ENCODE results near the gene ACTL10. TPM values are rescaled to one million over a fixed set of nuclear protein-coding genes. Genes with fewer than 3 reads are reported as not detected.

Gene ACTL10
- polyA plus RNA-seq, 1 experiment, result 0.67 TPM

DNA sequence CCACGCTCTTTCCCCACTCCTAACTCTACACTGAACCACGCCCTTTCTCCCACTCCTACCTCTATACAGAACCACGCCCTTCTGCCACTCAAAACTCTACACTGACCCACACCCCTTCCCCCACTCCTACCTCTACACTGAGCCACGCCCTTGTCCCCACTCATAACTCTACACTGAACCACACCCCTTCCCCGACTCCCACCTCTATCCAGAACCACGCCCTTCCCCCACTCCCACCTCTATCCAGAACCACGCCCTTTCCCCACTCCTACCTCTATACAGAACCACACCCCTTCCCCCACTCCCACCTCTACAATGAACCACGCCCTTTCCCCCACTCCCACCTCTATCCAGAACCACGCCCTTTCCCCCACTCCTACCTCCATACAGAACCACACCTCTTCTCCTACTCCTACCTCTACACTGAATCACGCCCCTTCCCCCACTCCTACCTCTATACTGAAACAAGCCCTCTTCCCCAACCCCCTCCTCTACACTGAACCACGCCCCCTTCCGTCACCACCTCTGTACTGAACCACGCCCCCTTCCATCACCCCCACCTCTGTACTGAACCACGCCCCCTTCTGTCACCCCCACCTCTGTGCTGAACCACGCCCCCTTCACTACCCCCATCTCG lies 43.3 kb downstream of the ACTL10 start:
- POLR2A ChIA-PET, result no interaction called here

DNA sequence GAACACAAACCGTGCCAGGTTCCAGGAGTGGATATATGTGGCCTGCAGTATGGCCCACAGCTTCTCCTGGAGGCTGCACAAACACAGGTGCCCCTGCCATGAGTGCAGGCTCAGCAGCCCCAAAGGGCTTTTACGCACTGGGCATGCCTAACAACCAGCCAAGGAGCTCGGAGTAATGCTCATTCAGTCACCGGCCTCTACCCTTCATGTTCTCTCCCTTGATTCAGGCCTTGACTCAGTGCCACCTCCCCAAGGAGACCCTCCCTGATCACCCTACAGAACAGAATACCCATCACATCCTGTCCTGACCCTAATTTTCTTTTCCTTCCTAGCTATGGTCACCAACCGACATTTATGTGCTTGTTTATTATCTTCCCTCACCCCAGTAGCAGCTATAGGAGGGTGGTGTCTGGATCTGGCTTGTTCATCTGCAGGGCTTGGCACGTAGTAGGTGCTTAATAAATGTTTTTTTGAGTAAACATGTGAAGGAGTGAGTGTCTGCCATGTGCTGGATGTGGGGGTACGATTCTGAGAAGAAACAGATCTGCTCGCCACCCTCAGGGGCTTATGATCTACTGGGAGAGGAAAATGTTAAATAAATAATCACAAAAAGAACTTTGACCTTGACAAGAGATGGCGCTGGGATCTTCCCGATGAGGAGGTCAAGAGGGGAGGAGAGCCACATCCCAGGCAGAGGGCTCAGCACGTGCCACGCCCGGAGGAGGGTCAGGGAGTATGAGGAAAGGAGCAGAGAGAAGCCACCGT lies 44.1 kb downstream of the ACTL10 start:
- CTCF ChIA-PET, result interaction anchor here (0.6 kb wide), 1 partner anchor 97 kb away, joined by 4 read pairs; no protein-coding TSS in a partner anchor
- TF ChIP-seq, protein P1, sequence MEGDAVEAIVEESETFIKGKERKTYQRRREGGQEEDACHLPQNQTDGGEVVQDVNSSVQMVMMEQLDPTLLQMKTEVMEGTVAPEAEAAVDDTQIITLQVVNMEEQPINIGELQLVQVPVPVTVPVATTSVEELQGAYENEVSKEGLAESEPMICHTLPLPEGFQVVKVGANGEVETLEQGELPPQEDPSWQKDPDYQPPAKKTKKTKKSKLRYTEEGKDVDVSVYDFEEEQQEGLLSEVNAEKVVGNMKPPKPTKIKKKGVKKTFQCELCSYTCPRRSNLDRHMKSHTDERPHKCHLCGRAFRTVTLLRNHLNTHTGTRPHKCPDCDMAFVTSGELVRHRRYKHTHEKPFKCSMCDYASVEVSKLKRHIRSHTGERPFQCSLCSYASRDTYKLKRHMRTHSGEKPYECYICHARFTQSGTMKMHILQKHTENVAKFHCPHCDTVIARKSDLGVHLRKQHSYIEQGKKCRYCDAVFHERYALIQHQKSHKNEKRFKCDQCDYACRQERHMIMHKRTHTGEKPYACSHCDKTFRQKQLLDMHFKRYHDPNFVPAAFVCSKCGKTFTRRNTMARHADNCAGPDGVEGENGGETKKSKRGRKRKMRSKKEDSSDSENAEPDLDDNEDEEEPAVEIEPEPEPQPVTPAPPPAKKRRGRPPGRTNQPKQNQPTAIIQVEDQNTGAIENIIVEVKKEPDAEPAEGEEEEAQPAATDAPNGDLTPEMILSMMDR (IDR thresholded peaks at IDR 0.05; ENCODE audit: insufficient read depth, low read depth, low read length), result no peak
- Histone ChIP-seq H3K36me3 (ENCODE audit: control insufficient read depth, insufficient read depth, low read length) (peaks cover 5% of the 10 kb centered on the region), H3K4me3 (ENCODE audit: low read depth, low read length) (no peak overlapping the region), H3K27me3 (ENCODE audit: control insufficient read depth, insufficient read depth, low read length) (no peaks in the 10 kb centered on the region)
- DNase-seq (ENCODE audit: low read depth), result no peak
- POLR2A ChIA-PET, result no interaction called here

More for the DNA sequence above, 43.3 kb downstream of the ACTL10 start:
- CTCF ChIA-PET, result interaction anchor here (0.6 kb wide), 1 partner anchor 98 kb away, joined by 4 read pairs; no protein-coding TSS in a partner anchor
- Histone ChIP-seq H3K27me3 (ENCODE audit: control insufficient read depth, insufficient read depth, low read length) (no peaks in the 10 kb centered on the region), H3K36me3 (ENCODE audit: control insufficient read depth, insufficient read depth, low read length) (peaks cover 5% of the 10 kb centered on the region), H3K4me3 (ENCODE audit: low read depth, low read length) (no peak overlapping the region)
- no peak for DNase-seq (ENCODE audit: low read depth)
- TF ChIP-seq, protein P1 (IDR thresholded peaks at IDR 0.05; ENCODE audit: insufficient read depth, low read depth, low read length), result no peak

- ChIA-PET CTCF (no interaction called here), POLR2A (no interaction called here)
- TF ChIP-seq, protein P1 (IDR thresholded peaks at IDR 0.05; ENCODE audit: insufficient read depth, low read depth, low read length), result no peak
These were observed 44.6 kb downstream of the ACTL10 start for GRCh38 chr20:33711446-33711738.

DNA sequence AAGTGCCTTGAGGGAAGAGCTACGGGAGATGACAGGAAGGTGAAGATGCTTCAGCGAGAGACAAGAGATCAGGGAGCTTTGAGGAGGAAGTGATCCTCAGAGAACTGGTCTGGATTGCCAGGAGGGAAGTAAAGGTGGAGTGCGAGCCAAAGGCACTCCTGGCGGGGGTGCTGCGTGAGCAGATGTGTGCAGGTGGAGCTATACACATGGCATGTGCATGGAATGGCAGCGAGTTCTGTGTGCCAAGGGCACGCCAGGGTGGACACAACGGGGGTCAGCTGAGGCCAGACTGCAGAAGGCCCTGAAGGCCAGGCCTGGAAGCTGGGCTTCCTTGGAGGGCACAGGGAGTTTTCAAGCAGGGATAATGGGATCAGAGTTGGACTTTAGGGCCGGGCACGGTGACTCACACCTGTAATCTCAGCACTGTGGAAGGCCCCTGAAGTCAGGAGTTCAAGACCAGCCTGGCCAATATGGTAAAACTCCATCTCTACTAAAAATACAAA lies 47.2 kb downstream of the ACTL10 start:
- H3K27me3 ChIP-seq (ENCODE audit: control insufficient read depth, insufficient read depth, low read length), result no peaks in the 10 kb centered on the region
- H3K4me3 ChIP-seq (ENCODE audit: low read depth, low read length), result no peak overlapping the region
- ChIA-PET POLR2A (no interaction called here), CTCF (no interaction called here)
- DNase-seq (ENCODE audit: low read depth), result no peak
- TF ChIP-seq, protein P1 (IDR thresholded peaks at IDR 0.05; ENCODE audit: insufficient read depth, low read depth, low read length), result no peak
- peaks cover 4% of the 10 kb centered on the region for H3K36me3 ChIP-seq (ENCODE audit: control insufficient read depth, insufficient read depth, low read length)

More at GRCh38 chr20:33711446-33711738, 44.6 kb downstream of the ACTL10 start:
- peaks cover 5% of the 10 kb centered on the region for H3K36me3 ChIP-seq (ENCODE audit: control insufficient read depth, insufficient read depth, low read length)
- no peaks in the 10 kb centered on the region for H3K27me3 ChIP-seq (ENCODE audit: control insufficient read depth, insufficient read depth, low read length)
- no peak for DNase-seq (ENCODE audit: low read depth)
- H3K4me3 ChIP-seq (ENCODE audit: low read depth, low read length), result no peak overlapping the region

GRCh38 chr20:33716498-33716897 lies 49.8 kb downstream of the ACTL10 start:
- TF ChIP-seq, protein P1 (IDR thresholded peaks at IDR 0.05; ENCODE audit: insufficient read depth, low read depth, low read length), result no peak
- ChIA-PET CTCF (interaction anchor here (1.1 kb wide), 1 partner anchor 10 kb away, joined by 4 read pairs; no protein-coding TSS in a partner anchor), POLR2A (interaction anchor here (0.6 kb wide), 1 partner anchor 15 kb away, joined by 3 read pairs; the partner anchor contains the start of gene ZNF341)
- H3K27me3 ChIP-seq (ENCODE audit: control insufficient read depth, insufficient read depth, low read length), result no peaks in the 10 kb centered on the region
- H3K36me3 ChIP-seq (ENCODE audit: control insufficient read depth, insufficient read depth, low read length), result peaks cover 2% of the 10 kb centered on the region
- DNase-seq (ENCODE audit: low read depth), result no peak
- no peak overlapping the region for H3K4me3 ChIP-seq (ENCODE audit: low read depth, low read length)
